Fibroblast of skin of scalp (primary cell): ENCODE data around the gene RAET1G.
"Not testable (repeated sequence)": the region's sequence is repeated elsewhere in the genome, so short reads cannot be mapped to it uniquely, and the experiment has no call there.

Source experiments
- DNase-seq: peaks from one replicate; pipeline ENCODE4 v3.0.0-alpha.2; 2013

RAET1G gene

DNA sequence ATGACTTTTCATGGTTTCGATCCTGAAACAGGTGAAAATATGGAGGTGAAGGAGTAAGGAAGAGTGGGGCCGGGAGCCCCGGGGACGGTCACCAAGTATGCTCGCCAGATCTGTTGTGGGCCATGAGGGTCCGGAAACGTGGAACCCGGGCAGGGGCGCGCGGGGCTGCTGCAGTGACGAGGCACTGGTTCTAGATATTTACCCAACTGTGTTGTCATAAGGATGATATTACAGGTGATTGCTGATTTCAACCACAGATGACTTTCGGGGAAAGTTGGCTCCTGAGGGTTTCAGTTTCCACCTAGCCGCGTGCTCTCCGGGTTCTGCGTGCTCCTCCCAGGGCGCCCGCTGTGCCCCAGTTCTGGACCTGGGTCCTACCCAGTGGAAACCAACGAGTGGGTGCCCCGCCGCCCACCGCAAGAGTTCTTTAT lies 12.2 kb downstream of the RAET1G start:
- no peak for DNase-seq

GRCh38 chr6:149909701-149910470 lies 13.0 kb downstream of the RAET1G start:
- DNase-seq, result no peak

DNA sequence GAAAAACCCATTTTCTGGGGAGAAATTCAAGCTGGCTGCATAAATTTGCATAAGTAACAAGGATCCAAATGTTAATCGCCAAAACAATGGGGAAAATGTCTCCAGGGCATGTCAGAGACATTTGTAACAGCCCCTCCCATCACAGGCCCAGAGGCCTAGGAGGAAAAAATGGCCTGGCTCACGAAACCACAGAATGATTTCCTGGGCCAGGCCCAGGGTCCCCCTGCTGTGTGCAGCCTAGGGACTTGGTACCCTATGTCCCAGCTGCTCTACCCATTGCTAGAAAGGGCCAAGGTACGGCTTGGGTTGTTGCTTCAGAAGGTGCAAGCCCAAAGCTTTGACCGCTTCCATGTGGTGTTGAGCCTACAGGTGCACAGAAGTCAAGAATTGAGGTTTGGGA lies 14.4 kb downstream of the RAET1G start:
- not testable (repeated sequence) for DNase-seq

DNA sequence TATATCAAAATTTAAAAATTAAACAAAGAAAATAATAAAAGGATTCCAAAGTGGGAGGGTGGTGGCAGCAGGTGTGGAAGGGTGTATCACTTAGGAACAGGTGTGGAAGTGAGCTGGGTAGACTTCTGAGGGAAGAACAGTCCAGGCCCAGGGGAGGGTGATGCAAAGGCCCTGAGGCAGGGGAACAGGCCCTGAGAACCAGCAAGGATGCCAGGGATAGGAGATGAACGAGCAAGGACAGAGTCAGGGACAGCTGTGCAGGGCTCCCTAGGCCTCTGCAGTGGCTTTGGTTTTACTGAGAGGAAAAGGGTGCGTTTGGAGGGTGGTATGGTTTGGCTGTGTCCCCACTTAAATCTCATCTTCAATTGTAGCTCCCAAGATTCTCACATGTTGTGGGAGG lies 15.6 kb downstream of the RAET1G start:
- no peak for DNase-seq

DNA sequence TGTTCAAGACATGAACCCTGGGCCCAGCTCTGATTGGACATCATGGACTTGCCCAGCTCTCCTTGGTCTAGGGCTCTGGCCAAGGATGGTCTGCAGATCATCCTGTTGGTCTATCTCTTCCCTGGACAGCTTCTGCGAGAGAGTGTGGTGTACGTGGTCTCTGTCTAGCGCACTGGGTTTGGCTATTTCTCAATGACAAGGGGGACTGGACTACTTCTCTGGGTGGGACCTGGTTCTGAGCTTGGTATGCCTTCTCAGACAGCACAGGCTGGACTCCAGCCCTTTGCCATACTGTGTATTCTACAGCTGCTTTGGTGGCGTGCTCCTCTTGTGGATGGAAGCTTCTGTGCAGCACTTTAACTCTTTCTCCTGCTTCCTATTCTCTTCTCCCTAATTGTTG lies 16.5 kb downstream of the RAET1G start:
- DNase-seq, result no peak

GRCh38 chr6:149905911-149906371 lies 17.0 kb downstream of the RAET1G start:
- no peak for DNase-seq

DNA sequence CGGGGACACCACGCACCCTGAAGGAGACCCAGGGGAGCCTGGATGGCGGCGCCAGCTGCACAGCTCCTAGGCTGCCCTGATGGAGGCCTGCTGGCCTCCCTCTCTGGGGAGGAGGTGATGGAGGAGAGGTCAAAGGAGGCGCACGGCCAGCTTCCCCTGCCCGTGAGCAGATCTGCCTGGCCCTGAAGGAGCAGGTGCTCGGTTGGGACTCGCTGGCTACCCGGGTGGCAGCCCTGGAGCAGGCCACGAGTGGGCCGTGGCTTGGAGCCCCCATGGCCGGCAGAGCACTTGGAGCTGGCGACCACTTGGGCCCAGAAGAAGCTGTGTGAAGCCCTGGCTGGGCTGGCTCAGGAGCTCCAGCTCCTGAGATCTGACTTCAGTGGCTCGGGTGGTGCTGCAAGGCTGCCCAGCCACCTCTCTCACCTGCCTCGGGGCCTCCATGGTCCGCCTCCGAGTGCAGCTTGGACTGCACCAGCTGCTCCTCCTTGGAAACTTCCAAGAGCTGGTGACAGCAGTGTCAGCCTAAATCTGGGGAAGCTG lies 17.5 kb downstream of the RAET1G start:
- DNase-seq, result no peak

DNA sequence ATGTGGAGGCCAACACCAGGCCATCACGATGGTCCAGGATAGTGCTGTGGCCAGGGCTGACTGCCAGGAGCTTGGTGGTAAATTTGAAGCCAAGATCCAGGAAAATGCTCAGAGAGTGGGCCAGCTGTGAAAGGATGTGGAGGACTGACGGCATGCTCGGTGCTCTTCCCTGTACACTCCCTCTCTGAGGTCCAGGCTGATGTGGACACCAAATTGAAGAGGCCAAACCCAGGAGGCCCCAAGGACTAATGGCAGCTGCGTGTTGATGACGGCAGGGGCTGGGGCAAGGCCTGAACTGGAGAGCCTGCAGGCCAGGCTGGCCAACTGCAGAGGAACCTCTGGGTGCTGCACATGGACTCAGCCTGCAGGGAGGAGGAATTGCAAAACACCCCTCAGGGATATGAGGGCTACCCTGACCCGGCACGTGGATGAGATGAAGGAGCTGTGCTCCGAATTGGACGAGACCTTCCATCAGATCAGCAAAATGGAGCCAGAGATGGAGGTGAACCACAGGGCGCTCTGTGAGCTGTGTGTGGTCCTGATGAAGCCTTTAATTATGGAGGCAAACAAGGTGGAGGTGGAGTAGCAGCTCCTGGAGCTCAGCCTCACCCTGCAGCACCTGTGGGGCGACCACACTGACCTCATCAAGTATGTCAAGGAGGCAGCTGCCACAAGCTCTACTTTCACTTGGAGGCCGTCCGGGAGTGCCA lies 18.1 kb downstream of the RAET1G start:
- DNase-seq, result no peak

GRCh38 chr6:149903938-149904611 lies 18.8 kb downstream of the RAET1G start:
- DNase-seq, result no peak

DNA sequence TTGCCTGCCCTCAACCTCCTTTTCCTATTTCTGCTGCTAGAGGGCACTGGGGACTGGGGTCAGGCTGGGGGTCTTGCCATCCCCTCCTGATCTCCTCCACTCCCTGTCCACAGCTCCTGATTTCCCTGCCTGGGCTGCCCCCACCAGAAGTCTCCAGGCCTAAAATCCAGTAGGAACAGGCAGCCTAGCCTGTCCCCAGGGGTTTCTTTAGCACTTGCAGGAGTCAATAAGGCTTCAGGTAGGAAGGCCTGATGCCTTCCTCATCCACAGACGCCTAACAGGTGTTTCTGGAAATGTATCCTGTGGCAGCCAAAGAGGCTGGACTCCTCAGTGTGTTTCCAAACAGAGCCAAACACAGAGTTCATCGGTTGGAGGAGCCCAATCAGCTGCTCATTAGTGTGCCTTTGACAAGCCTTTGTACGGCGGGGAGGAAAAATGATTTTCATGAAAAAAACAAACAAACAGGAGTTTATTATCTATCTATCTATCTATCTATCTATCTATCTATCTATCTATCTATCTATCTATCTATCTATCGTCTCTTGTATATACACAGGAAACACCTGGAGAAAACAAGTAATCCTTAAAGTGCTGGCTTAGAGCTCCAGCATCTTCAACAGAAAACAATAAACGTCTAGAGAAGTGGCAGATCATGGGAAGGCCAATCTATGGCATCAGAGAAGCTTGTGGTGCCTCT lies 21.3 kb downstream of the RAET1G start:
- no peak for DNase-seq

- no peak for DNase-seq
Observed at GRCh38 chr6:149900620-149901443, 22.1 kb downstream of the RAET1G start.

DNA sequence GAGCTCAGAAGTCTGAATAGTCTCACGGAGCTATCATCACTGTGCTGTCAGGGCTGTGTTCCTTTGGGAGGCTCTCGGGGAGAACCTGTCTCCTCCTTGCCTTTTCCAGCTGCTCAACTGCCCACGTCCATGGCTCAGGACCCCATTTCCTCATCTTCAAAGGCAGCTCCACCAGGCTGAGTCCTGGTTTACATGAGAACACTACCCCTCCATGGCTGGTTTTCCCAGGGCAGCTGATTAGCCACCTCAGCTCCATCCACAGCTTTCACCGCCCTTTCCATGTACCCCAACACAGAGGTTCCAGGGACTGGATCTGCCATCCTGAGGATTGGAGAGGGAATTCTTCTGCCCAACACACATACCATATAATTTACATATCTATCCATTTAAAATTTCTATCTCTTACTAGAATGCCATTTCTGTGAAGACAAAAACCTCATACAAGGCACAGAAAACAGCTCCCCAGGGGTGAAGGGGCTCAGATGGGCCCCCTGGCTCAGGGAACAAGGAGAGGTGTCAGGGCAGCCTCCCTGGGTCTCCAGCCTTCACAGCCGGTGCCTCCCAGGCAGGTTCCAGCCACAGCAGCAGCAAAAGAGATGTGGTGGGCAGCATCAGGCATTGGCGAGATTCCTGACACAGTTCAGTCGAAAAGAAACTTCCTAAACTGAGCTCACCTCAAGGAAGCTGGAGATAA lies 22.8 kb downstream of the RAET1G start:
- no peak for DNase-seq

DNA sequence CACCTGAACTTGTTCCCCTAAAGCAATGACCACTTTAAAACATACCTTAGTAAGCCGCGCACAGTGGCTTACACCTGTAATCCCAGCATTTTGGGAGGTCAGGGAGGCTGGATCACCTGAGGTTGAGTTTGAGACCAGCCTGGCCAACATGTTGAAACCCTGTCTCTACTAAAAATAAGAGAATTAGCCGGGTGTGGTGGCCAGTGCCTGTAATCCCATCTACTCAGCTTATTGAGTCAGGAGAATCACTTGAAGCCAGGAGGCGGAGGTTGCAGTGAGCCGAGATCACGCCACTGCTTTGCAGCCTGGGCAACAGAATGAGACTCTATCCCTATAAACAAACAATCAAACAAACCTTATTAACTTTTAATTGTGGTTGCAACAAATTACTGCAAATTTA lies 23.4 kb downstream of the RAET1G start:
- DNase-seq, result no peak

DNA sequence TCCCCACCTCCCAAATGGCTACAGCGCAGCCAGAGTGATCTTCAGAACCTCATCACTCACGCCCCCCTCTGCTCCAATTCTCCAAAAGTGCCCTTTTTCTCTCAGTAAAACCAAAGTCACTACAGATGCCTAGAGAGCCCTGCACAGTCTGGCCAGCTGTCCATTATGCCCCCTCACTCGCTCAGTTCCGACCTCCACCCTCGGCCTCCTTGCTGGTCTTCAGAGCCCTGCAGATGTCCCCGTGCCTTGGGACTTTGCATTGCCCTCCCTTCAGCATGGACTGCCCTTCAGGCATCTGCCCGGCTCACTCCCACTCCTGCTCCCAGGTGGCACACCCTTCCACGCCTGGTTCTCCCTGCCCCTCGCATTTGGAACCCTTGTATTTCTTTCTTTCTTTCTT lies 24.0 kb downstream of the RAET1G start:
- DNase-seq, result no peak

- DNase-seq, result no peak
Observed at GRCh38 chr6:149897855-149898744, 24.8 kb downstream of the RAET1G start, which contains the start of gene RAET1E. Gene RAET1E (minus strand): TSS chr6:149898113. CDS start chr6:149890901, 7,212 bp downstream.

DNA sequence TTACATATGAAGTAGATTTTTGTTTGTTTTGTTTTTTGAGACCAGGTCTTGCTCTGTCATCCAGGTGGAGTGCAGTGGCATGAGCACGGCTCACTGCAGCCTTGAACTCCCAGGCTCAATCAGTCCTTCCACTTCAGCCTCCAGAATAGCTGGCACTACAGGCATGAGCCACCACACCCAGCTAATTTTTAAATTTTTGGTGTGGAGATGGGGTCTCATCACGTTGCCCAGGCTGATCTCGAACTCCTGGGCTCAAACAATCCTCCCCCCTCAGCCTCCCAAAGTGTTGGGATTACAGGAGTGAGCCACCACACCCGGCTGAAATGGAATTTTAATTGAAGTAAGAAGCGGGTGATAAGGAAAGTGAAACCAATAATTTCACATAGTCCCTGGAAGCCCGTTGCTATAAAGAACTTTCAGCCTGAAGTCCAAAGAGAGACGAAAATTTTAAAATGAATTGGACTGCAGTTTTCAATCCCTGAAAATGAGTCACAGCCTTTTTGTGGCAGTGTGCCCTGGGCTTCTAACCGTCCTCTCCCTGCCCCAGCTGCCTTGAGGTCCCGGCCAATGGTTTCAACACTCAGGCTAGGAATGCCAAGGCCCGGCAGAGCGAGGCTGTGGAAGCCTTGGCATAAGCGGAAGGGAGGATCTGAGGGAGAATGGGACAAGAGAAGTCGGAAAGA lies 25.8 kb downstream of the RAET1G start:
- peak; percentile 82 for DNase-seq

DNA sequence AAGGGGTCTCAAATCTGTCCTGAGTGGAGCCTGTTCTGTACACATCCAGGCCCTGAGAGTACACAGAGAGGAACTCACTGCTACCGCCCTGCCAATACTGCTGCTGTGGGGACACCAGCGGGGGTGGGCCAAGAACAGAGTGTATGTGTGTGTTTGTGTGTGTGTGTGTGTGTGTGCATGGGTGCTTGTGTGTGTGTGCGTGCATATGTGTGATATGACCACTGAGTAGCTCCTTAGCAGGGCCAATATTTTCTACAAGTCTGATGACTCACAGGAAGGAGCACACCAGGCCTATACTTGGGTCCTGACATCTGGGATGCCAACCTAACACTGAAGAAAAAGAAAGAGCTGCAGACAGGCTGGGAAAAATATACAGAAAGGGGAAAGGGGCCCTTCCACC lies 26.4 kb downstream of the RAET1G start:
- DNase-seq, result peak; percentile 37

DNA sequence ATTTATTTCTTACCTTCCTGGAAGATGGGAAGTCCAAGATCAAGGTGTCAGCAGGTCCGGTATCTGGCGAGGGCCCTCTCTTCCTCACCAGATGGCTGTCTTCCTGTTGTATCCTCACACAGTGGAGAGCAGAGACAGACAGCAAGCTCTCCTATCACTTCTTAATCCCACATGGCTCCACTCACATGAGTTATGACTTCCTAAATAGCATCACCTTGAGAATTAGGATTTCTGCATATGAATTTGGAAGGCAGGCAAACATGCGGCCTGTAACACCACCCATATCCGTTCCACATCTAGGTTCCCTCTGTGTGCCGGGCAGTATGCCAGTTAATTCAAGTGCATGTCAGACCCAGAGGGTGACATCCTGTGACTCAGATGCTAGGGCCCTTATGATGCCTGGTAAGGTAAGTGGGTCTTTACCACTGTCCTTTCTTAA lies 27.1 kb downstream of the RAET1G start:
- DNase-seq, result peak; percentile 78

GRCh38 chr6:149895048-149895590 lies 27.8 kb downstream of the RAET1G start:
- DNase-seq, result peak; percentile 15
